EL (cell line): ENCODE measurements around the gene CDK17.
A peak's percentile ranks its signal among the peaks of the same experiment; 100 is the strongest.

Experiments
- DNase-seq: peaks from one replicate; pipeline ENCODE4 v3.0.0-alpha.2; 2016

The CDK17 gene

DNA sequence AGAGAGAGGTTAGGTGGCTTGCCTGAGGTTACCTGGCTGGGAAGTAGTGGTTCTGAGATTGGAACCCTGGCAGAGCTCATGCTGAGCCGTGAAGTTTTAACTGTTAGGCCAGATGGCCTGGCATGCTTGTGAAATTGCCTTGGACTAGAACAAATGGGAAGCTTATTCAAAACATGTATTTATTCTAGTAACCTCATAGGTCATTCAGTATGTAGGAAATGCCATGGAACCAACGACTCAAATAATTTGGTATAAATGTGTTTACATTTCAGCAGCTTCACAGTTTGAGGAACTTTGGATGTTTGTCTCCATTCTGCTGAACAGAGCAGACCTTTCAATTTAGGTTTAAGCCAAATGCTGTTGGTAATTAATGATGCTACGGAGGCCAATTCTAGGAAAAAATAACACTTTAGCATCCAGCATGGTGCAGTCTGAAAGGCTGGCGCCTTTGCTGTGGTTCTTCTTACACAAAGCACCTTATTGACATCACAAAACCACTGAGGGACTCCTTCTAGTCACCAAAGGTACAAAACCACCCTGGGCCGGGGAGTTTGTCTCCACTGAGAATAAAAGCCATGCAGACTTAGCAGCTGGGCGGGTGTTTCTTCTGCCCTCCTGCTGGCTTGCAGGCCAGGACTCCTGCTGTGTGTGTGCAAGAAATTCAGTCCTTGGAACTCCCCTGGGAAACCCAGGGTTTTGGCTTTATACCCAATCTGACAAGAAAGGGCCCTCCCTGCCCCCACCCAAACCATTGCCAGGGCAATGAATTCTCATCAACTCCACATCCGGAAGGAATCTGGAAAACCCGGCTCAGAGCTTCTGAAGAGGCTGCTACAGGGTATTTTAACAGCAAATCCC lies 141.9 kb downstream of the CDK17 start:
- peak; percentile 35 for DNase-seq

DNA sequence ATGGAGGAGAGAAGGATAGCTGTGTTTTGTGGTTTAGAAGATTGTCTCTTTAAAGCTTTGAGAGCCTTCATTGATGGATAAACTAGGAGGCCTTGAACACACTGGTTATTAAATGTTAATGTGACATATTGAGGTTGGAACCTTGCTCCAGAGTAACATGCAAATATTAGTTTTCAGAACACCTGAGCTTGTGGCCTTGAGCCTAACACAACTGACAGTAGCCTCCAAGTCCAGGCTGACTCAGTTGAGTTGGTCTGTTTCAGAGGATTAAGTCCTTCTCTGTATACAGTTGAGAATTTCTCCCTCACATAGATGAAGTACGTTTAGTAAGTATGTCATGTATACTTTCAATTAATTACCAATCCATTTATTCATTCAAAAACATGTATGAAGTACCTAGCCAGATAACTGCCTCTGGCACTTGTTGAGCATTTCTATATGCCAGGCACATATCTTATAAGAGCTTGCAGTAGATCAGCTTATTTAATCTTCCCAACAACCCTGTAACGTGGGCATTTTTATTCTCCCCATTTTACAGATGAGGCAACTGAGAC lies 142.6 kb downstream of the CDK17 start:
- no peak for DNase-seq

DNA sequence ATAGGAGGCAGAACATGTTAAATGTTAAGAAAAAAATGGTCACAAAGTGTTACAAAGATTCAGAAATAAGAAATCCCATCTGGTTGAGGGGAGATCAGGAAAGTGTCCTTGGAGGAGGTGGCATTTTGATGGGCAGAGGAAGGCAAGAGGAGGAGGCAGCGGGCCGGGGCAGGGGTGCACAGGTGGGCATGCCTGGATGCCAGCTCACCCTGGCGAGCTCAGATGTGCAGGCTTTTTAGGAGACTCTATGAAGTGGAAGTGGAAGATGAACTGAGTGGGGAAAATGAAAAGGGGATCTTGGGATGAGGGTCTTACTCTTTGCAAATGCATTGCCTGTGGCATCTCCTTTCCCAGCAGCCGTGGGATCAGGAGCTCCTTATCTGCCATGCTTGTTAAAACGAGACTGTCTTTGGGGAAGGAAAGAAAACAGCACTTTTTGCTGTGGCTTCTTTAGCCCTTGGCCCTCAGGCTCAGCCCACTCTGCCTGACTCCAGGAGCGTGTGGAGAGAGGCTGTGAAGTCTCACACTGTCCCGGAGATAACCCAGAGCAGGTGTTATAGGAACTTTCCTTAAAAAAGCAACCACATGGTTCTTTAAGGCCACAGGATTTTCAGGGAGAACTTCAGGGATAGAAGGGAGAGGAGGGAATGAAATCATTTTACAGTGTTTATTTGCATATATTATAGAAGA lies 143.4 kb downstream of the CDK17 start:
- no peak for DNase-seq

DNA sequence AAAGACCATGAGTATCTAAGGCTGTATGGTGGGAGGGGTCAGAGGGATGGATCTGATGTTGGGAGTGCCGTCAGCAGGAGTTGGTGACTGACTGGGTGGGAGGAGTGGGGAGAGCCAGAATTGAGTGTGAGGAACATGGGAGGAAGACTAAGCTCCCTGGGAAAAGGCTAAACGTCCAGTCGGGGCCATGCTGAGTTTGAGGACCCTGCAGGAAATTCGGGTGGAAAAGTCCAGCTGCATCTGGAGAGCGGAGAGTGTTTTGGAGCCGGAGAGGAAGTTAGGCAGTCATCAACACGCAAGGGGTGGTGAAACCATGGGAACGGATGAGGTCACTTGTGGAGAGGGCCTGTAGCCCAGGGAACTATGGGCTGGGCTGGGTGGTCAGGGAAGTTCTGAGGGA lies 145.2 kb downstream of the CDK17 start:
- DNase-seq, result no peak

DNA sequence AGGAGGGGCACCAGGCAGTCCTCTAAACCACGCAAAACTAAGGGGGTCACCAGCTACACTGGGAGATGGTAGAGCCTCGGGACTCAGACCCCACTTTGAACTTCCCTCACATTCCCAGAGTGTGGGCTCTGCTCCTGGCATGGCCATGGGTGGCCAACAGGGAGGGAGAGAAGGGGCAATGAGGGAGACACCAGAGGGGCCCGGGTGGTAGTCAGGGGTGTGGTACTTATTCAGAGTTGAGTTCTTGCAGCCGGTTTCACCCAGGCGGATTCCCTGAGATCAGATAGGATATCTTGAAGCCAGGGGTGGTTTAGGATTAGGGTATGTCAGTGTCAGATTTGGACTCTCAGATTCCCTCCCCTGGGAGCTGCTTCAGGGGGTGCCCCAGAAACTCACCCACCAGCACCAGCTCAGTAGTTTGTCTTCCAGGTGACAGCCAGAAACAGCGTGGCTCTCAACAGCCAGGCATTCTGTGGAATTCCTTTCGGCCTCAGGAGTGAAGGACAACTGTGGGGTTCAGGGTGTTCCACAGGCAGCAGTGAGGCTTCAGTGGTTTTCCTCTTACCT lies 150.0 kb downstream of the CDK17 start:
- no peak for DNase-seq

DNA sequence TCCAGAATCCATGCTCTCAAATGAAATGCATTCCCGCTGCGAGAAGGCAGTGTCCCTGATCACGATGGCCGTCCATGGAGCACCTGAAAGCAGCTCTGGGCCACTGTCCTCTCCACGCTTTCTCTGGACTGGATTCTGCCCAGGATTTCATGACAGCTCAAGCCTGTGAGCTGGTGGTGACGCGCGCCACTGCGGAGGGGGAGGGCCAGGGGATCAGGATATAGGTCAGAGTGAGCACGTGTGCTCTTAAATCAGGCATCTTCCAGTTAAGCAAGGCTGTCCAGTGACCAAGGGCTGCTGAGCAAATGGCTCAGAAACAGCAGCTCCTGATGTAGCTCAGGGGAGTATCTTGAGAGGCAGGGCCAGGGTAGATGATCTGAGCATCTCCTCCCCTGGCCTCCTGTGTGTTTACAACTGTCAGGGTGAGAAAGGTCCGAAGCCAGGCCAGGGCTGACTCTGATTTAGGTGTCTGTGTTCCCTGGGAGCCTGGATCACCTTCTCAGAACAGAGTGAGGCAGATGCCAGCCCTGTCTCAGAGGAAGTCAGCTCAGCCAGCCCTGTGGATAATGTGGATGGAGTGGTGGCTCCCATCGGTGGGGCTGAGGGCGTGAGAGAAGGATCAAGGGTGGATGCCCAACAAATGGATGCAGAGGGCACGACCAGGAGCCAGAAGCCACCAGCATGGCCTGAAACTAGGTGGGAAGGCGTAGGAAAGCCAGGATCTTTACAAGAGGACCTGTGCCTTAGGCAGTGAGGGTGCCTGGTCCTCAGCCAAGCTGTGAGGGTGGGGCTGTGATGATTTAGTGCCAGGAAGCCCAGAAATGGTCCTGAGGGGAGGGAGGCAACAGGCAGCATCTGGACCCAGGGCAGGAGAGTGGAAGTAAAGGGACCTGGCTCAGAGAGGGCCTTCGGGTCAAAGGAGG lies 150.8 kb downstream of the CDK17 start:
- DNase-seq, result no peak

DNA sequence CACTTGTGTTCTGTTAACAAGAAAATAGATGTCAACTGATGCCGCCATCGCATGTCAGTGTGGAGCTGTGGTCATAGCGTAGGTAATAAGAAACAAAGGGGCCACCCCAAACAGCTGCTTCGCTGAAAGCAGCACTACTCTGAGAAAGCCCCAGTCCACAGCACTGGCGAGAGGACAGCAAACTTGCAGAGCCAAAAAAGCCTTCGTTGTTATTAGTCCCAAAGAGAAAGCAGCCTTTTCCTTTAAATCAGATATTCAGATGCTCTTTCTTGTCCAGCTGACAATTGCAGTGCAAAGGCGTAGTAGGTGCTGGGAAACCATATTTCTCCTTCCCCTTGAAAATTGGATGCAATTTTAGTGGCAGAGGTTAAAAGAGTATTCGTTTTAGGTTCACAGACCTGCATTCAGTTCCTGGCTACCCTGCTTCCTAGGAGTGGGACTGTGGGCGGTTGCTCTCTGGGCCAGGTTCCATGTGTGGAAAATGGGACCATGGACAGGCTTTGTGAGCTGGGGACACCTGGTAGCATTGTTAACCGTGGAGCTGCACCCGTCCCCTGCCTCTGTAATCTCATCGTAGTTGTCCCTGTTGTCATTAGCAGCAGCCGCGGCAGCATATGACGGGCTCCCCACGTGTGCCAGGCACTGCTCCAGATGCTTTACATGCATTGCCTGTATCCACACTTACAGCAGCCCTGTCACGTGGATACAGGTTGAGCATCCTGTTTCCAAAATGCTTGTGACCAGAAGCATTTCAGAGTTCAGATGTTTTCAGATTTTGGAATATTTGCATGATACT lies 151.9 kb downstream of the CDK17 start:
- DNase-seq, result no peak

DNA sequence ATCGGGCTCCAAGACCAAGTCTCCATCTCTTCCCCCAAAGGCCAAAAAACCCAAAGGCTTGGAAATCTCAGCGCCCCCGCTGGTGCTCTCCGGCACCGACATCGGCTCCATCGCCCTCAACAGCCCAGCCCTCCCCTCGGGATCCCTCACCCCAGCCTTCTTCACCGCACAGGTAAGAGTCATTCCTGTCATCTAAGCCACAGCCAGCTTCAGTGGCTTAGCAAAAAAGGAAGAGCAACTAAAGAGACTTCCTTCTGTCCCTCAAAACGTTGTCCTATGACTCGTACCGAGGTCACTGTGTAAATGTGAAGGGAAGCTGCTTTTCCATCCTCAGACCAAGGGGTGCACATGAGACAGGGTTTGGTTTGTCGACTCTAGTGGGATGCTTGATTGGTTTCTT lies 152.7 kb downstream of the CDK17 start:
- DNase-seq, result peak; percentile 72

DNA sequence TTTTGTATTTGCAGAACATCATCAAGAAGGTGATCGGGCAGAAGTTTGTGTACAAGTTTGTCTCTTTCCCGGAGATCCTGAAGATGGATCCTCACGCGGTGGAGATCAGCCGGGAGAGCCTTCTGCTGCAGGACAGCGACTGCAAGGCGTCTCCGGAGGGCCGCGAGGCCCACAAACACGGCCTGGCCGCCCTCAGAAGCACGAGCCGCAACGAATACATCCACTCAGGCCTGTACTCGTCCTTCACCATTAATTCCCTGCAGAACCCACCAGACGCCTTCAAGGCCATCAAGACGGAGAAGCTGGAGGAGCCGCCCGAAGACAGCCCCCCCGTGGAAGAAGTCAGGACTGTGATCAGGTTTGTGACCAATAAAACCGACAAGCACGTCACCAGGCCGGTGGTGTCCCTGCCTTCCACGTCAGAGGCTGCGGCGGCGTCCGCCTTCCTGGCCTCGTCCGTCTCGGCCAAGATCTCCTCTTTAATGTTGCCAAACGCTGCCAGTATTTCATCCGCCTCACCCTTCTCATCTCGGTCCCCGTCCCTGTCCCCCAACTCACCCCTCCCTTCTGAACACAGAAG lies 153.2 kb downstream of the CDK17 start:
- no peak for DNase-seq

DNA sequence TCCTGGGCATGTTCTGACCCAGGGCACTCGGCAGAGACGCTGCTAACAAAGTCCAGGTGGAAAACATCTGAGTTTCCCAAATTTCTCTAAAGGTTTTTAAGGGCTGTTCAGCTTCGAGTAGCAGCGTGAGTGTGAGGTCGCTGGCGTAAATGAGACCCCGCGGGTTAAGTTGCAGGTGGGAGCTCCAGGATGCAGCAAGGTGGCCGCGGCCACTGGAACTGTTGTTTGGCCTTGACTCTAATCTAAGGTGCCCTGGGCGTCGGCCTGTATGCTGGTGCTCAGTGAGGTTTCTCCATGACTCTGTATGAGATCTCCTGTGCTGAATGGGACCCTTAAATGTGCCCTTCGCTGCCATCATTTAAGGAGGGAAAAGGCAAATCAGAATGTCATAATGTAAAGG lies 155.4 kb downstream of the CDK17 start:
- no peak for DNase-seq

DNA sequence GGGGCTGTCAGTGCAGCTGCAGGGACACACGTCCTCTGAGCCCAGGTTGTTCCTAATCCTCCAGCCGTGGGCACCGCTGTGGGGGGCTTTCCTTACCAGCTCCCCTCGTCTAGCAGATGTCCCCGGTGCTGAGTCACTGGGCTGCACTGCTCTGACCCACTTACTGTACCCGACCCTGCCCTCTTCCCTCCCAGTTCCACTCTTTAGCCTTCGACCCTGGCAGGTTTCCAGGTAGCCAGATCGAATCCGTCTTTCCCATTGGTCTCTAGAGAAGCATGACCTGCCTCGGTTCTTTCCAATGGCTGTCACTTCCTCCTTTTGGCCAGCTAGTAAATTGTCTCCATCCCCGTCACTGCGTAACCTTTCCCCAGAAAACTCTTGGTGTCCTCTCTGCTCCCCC lies 157.6 kb downstream of the CDK17 start:
- no peak for DNase-seq

DNA sequence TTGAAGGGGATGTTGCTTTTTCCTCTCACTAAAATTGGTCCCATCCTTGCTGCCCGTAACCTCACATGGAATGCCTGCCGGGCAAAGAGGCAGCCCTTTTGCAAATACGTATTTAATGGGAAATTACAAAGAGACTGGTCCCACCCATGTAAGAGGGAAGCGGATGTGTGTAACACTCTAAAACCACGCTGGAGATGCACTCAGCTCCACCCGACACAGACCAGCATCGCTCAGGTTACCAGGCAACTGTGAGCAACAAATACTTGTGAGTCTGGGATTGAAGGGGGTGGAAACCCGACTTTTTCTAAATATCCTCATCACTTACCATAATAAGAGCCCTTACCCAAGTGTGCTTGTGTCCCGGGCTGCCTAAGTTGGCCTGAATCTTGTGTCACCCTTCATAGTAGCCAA lies 158.4 kb downstream of the CDK17 start:
- DNase-seq, result no peak

DNA sequence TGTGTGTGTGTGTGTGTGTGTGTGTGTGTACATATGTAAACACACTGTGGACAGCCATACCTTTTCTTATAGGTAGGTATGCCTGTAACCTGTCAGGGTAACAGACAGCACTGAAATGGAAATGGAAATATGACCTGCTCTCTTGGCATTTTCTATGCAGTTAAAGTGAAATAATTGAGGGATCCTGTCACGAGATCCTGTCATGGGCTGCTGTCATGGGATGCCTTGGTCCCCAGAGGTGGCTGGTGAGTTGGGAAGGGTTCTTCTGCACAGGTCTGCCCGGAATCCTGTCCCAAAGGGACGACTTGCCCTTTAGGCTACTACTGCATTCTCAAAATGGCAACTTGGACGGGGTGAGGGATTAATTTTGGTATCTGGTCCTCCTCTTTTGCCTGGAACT lies 158.8 kb downstream of the CDK17 start:
- DNase-seq, result no peak

DNA sequence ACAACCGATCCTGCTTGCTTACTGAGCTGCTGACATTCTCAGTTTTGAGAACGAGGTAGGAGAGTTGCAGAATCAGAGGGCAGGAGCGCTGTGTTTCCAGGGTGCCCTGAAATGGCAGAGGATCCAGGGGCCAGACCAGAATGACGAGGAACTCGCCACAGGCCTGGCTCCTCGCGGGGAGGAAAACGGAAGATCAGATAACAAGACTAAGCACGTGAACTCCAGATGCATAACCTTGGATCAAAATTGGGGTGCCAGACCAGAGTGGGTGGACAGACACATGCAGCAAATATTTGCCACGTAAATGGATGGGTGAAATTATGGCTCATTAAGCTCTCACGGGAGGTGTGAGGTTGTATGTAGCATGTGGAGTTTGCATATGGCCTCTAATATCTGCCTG lies 159.6 kb downstream of the CDK17 start:
- DNase-seq, result no peak

DNA sequence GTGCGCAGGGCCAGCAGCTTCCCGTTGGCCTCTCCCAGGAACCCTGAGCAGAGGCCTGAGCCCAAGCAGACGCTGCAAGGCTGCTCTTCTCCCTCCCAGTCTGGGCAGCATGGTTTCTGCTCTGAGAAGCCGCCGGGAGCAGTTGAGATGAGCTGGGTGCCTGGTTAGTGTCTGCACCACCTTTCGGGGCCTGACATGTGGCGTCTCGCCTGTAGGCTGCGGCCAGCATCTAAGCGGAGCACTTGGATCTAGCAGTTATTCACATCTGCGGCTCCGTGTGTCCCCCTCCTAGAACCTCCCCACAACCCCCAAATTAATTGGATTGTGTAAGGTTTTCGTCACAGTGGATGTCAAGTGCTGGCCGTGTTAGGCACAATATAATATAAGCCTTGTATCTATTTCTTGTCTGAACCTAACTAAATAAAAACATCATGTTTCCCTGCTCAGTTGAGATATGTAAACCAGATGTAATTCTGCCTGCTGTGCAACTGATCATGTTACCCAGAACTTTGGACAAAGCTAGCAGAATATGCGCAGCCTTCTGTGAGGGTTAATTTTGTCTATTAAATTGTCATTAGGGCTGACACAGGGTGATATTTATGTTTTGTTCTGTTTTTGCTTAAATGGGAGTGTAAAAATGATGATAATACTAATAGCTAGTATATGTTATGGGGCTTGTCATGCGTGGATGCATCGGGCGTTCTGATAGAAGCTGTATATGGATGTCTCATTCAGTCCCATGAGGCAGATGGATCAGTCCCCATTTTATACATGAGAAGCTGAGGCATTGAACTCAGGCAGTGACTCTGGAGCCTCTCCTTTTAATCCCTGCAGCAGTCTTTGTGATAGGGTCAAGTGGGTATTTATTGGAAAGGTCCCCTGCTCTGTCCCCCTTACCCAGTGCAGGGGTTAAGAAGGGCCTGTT lies 160.3 kb downstream of the CDK17 start:
- DNase-seq, result no peak

DNA sequence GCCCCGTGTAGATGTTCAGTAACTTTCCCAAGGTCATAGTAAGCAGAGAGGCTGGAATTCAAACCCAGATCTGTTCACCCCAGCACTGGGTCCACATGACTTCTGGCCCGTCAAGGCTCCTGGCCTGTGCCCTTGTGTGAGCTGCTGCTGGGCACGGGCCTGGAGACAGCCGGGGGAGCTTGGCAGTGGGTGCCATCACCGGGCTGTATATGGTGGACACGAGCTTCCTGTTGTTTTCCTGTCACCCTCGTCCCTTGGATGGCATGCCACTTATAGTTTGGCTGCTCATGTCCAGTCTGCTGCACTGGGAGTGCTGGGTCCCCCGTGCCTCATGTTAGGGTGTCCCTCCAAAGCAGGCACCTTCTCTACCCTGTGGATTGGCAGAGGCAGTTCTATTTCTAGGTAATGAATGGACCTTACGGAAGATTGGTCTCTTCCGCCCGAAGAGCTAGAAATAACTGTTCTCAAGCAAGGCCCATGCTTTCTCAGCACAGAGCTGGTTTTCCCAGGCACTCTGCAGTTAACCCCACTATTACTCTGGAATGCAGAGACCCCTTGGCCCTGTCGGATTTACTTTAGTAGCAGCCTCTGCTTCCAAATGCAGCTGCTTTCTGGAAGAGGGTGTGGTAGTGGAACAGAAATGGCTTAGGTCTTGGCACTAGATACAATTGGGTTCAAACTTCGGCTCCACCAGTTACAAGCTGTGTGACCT lies 161.7 kb downstream of the CDK17 start:
- DNase-seq, result no peak

DNA sequence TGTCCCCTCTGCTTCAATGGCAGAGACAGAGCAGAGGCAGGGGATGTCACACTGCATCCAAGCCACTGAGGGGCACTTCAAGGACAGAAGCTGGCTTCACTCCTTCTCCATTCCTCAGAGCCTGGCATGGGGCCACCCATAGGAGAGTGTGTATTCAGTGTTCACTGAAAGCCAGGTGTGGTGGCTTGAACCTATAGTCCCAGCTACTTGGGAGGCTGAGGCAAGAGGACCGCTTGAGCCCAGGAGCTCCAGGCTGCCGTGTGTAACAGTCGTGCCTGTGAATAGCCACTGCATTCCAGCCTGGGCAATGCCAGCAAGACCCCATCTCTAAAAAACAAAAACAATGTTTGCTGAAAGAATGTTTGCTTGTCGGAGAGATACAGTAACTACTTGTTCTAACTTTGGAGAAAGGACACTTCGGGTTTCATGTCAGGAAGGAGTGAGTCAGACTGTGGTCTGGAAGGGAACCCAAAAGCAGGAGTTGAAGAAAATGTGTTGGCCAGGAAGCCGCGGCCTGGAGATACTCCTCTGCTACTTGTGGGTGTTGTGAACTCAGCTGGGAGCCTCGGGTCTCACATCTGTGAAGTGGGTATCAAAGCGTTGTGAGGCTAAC lies 162.7 kb downstream of the CDK17 start:
- peak; percentile 92 for DNase-seq

DNA sequence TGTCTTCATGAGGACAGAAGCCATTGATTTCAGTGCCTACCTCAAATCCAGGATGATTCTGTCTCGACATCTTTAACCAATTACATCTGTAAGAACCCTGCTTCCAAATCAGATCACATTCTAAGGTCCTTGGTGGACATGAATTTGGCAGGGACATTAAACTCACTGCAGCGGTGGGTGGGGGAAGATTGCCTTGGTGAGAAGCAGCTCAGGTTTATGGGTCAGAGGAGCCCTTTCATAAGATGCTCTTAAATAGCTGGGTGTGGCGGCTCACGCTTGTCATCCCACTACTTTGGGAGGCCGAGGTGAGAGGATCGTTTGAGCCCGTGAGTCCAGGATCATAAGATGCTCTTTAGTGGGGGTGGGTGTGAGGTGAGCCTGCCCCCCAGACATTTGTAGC lies 163.2 kb downstream of the CDK17 start:
- no peak for DNase-seq

DNA sequence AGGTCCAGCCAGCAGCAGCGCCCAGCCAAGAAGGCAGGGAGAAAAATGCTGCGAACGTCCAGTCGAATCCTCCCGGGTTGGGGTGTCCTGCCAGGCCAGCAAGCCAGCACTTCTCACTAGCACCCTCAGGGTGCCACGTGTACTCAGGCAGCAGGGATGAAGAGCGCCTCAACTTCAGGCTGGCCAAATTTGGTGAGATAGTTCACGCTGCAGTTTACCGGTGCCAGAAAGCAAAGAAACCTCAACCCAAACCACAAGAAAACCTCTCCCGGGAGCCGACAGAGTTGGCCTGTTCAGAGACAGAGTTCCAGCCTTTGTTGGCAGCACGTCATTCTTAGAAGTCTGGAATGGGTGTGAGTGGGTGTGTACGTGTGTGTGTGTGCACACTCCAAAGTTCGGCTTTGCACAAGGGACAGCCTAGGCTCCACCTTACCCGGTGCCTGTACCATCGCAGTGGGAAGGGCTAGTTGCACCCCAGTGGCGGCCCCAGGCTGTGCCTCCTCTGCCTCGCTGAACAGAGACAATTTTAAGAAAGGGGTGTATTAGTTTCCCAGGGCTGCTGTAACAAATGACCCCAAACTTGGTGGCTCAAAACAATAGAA lies 163.9 kb downstream of the CDK17 start:
- no peak for DNase-seq
